HG03196 (cell line): ENCODE data around the gene CD84.
"Not testable (repeated sequence)": the region's sequence is repeated elsewhere in the genome, so short reads cannot be mapped to it uniquely, and the experiment has no call there.

ENCODE experiments used
- ATAC-seq: cut with Tn5 transposase; IDR thresholded peaks from one replicate; pipeline ENCODE4 v1.9.1; 2021; ENCODE audit not compliant: unreplicated experiment

Gene CD84

DNA sequence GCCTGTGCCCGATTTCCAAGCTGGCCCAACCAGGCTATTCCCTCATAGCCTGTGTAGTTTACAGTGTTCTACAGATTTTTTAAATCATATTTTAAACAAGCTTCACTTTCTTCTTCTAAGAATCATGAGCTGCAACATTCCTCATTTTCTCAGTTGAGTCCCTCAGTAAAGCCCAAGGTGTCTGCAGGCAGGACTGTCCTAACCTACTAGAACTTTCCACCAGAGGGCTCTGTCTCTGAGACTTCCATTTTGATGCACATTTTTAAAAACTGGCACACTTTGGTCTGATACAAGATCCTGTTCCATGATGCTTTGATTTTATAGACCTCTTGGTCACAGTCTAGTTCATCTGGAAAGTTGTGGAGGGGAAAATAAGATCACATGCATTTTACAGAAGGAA is 34.6 kb downstream of the CD84 start:
- no peak for ATAC-seq

DNA sequence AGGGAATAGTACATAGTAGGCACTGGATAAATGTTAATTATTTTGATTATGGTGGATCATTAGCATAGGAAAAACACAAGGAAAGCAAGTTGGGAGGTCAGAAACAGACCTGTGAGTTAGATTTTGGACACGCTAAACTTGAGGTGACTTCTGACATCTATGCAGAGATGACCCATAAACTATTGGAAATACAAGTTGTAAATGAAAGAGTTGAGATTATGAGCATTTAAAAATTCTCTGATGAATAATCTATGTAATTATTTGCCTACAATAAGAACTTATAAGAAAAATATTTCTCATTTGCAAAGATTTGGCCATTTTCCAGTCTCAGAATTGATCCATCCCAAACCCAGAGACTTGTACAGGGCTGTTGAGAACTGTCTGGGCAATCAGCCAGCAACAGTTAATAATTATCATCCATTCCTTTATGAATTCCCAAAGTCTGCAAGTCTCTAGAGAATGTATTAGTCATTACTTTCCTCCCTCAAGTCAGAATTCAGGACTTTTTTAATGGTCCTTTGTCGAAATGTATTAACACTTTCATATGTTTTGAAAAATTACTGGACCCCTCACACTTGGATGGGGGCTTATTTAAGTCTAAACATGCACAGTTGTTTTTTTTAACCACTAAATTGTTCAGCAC is 36.9 kb downstream of the CD84 start:
- ATAC-seq, result no peak

DNA sequence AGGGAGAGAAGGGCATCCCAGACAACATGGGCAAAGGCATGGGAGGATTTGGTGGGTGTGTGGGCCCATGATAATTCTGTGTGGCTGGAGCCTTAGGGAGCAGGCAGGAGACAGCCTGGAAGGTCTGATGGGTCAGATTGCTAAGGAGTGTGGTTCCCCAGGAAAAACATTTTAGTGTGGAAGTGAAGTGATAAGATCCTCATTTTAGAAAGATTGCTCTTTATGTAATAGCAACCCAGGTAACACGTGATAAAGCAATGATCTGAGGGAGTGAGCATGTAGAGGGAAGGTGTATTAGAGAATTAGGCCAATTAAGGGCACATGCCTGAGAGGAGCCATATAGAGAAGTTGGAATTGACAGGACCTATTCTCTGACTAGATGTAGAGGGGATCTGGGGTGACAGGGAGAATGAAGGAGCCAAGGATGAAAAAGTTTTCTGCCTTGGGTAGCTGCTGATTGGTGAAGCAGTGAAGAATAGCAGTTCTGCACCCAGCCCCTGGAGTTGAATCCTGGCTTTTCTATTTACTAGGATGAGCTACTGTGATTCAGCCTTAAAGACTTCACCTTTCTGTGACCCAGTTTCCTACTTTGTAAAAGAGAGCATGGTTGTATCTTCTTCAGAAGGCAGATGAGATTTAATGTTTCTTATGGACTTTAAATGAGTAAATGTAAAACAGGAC is 37.5 kb downstream of the CD84 start:
- ATAC-seq, result no peak

DNA sequence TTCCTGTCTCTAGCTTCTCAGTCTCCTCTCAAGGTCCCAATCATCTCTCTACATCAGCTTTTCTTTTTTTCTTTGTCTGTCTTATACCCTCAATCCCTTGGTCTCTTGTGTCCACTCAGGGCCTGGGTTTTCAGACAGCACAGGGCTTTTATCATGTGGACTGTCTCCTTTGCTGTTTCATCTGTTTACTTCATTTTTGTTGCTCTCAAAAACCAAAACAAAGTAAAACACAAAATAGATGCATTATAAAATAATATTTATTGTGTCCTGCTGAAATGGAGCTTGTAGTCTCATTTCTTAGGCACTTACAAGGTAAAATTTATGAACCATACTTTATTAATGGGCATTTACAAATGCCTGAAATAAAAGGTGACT is 38.5 kb downstream of the CD84 start:
- ATAC-seq, result no peak

DNA sequence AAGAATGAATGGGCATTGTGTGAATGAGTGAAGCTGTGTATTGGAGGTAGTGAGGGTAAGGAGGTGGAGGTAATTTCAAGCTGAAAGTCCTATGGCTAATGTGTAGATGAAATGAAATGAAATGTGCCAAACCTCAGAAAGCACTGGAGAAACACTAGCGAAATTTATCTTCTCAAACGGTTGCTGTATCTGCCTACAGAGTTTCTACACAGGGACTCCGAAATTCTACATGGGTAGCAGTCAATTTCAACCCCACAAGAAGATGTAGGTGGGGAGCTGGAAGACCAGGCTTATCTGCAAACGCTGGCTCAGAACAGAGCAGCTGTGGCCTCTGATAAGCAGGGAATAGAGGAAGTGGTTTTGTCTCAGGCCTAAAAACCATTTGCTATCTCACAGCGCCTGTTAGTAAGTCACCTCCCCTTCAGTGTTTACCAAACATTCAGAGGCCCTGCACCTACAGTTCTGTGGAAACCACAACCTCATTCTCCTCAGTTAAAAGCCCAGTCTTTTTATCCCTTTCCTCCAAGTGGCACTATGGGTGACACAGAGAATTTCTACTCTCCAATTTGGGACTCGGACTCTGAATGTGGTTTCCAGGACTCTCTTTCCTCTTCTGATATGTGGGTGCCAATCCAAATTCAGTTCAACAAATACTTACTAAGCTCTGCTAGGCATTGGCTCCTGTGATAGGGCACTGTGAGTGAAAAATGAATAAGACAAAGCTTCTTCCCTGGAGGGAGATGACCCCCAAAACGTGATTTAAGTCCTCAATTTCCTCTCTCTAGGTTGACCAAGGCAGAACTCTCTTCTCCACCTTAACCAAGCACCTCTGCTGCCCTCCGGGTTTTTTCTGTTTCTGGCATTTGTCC is 39.1 kb downstream of the CD84 start:
- peak; percentile 90 for ATAC-seq

DNA sequence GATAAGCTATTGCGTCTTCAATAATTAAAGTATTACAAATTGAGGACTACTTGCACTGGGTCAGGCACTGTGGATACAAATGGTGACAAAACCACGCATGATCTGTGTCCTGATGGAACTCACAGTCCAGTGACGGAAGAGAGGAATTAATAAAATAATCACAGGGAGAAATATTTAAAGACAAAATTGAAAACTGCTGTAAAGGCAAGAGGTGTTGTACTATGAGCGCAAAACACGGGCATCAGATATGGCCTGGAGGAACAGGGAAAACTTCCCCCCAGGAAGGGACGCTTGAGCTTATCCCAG is 39.7 kb downstream of the CD84 start:
- ATAC-seq, result no peak

DNA sequence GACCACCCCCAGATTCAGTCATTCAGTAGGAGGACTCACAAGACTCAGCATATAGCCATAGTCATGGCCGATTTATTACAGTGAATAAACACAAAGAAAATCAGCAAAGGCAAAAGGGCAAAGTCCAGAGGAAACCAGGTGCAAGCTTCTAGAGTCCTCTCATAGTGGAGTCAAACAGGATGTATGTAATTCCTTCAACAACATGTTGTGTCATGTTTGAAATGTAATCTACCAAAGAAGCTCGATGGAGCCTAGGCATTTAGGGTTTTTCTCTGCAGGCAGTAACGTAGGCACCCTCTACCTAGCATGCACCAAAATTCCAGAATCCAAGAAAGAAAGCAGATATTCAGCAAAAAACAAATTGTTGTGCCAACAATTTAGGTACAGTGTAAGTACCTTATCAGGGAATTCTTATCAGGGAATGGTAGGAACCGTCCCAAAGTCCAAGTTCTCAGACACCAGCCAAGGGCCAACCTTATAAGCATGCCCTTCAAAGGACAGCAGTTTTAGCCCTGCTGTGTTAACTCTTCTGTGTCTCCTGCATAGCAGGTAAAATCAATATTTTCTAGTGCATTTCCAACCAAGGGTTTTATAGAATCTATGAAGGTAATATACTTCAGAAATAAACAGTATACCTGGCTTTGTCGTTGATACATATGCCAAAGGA is 40.2 kb downstream of the CD84 start:
- no peak for ATAC-seq

DNA sequence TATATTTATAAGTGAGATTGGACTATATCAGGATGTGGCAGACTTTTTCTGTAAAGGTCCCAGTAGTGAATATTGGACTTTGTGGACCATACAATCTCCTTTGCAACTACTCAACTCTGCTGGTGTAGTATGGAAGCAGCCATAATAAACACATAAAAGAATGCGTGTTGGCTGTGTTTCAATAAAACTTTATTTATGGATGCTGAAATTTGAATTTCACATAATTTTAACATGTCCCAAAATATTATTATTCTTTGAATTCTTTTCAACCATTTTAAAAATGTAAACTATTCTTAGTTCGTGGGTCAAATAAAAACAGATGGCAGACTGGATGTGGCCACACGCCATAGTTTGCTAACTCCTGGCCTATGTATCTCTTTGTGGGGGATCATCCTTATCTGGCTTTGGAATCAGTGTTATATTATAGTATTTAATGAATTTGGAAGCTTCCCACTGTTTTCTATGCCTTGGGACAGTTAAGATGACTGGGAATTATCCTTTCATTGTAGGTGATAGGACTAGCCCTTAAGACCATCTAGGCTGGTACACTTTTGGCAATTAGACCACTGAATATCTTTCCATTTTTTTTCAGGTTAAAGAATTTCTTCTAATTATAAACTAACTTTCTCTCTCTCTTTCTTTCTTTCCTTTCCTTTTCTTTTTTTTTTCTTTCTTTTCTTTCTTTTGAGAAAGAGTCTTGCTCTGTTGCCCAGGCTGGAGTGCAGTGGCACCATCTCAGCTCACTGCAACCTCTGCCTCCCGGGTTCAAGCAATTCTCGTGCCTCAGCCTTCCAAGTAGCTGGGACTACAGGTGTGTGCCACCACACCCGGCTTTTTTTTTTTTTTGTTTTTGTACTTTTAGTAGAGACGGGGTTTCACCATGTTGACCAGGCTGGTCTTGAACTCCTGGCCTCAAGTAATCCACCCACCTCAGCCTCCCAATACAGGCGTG is 41.3 kb downstream of the CD84 start:
- ATAC-seq, result no peak

DNA sequence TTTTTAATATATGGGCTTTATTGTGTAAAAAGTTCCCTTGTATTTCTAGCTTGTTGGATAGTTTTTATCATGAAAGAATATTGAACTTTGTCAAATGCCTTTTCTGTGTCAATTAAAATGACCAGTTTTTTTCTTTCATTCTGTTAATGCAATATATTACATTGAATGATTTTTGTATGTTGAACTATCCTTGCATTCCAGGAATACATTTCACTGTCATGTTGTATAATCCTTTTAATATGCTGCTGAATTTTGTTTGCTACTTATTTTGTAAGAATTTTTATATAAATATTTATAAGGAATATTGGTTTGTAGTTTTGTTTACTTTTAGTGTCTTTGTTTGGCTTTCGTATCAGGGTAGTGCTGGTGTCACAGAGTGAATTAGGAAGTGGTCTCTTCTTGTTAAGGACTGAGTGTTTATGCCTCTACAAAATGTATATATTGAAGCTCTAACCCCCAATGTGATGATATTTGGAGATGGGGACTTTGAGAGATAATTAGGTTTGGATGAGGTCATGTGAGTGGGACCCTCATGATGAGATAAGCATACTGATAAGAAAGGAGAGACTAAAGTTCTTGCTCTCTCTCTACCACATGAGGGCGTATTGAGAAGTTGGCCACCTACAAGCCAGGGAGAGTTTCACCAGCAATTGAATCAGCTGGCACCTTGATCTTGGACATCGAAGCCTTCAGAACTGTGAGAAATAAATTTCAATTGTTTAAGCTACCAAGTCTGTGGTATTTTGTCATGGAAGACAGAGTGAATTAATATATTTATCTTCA is 44.3 kb downstream of the CD84 start:
- no peak for ATAC-seq

DNA sequence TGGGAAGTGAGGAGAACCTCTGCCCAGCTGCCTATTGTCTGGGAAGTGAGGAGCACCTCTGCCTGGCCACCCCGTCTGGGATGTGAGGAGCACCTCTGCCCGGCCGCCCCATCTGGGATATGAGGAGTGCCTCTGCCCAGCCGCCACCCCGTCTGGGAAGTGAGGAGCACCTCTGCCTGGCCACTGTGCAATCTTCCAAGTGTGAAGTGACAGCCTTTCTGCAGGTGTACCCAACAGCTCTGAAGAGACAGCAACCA is 46.8 kb downstream of the CD84 start:
- not testable (repeated sequence) for ATAC-seq

DNA sequence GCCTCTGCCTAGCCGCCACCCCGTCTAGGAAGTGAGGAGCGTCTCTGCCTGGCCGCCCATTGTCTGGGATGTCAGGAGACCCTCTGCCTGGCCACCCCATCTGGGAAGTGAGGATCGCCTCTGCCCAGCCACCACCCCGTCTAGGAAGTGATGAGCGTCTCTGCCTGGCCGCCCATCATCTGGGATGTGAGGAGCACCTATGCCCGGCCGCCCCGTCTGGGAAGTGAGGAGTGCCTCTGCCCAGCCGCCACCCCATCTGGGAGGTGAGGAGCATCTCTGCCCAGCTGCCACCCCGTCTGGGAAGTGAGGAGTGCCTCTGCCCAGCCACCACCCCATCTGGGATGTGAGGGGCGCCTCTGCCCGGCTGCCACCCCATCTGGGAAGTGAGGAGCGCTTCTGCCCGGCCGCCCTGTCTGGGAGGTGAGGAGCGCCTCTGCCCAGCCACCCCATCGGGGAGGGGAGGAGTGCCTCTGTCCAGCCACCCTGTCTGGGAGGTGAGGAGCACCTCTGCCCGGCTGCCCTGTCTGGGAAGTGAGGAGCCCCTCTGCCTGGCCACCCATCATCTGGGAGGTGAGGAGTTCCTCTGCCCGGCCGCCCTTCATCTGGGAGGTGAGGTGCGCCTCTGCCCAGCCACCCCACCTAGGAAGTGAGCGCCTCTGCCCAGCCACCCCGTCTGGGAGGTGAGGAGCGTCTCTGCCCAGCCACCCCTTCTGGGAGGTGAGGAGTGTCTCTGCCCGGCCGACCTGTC is 47.3 kb downstream of the CD84 start:
- not testable (repeated sequence) for ATAC-seq

DNA sequence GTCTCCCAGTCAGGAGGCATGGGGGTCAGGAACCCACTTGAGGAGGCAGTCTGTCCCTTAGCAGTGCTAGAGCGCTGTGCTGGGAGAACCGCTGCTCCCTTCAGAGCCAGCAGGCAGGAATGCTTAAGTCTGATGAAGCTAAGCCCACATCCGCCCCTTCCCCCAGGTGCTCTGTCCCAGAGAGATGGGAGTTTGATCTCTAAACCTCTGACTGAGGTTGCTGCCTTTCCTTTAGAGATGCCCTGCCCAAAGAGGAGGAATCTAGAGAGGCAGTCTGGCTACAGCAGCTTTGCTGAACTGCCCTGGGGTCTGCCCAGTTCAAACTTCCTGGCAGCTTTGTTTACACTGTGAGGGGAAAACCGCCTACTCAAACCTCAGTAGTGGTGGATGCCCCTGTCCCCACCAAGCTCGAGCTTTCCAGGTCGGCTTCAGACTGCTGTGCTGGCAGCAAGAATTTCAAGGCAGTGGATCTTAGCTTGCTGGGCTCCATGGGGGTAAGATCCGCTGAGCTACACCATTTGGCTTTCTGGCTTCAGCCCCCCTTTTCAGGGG is 49.8 kb downstream of the CD84 start:
- not testable (repeated sequence) for ATAC-seq

DNA sequence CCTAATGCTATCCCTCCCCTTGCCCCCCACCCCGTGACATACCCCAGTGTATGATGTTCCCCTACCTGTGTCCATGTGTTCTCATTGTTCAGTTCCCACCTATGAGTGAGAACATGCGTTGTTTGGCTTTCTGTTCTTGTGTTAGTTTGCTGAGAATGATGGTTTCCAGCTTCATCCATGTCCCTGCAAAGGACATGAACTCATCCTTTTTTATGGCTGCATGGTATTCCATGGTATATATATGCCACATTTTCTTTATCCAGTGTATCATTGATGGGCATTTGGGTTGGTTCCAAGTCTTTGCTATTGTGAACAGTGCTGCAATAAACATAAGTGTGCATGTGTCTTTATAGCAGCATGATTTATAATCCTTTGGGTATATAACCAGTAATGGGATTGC is 55.5 kb downstream of the CD84 start:
- ATAC-seq, result not testable (repeated sequence)

DNA sequence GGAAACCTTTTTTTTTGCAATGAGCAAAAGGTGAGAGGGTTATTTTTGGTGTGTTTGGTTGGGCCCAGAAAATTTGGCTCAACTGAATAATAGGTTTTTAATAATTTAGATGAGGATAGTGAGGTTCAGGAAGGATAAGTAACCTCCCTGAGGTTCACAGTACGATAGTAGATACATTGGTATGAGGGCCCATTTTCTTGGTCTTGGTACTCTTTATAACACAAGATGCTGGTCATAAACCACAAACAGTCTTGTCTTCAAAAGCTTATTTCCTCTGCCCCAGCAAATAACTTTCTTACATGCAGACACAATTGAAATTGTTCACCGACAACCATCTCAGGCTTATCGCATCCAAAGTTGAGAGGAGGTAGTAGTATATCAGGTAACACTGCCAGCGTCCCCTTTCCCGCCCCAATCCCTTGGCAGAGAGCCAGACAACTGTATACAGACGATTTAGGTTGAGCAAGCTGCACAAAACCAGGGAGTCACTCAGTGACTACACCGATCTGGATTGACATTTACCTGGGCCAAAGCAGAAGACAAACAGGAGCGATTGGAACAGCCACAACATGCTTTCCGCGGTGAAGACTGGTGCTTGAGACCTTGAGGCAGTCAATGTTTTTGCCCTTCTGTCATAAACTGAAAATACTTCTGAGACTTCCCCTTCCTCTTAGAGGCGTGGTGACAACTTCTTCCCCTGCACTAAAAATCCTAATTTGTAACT is 56.5 kb downstream of the CD84 start, which contains the start of gene SLAMF6:
Gene SLAMF6, minus strand, starts transcription at position 634 of the 724 bp plus-strand sequence. Its CDS starts 63 bp downstream, at position 571.
- ATAC-seq, result peak; percentile 48

DNA sequence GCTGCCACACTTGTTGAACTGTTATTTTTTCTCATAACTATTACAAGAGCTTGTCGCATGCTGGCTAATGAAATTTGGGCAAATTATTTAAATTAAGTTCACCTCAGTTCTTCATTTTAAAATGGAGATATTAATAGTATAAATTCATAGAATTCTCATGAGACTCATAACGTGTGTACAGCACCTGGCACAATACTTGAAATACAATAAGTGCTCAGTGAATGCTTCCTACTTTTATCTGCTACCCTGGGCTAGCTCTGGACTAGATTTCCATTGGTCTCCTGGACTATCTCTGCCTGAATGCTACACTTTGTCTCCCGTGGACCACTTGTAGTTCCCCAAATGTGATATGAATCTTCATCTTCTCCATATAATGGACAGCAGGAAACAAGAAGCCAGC is 57.2 kb downstream of the CD84 start:
- no peak for ATAC-seq

DNA sequence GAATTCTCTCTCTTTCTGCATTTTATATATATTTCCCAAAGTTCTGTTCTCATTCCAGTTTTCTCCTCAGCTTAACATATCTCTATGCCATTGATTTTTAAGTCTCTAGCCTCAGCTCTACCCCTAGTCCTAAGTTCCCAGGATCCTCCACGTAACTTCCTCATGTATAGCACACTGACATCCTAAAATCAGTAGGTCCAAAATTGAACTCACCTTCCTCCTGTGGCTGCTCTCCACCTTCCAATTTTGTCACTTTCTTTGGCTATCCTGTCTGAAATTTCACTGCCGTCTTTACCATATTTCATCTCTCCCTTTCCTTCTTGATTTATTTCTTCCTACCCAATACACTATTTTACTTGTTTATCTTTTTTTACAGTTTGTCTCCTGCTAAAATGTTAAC is 57.7 kb downstream of the CD84 start:
- ATAC-seq, result no peak

DNA sequence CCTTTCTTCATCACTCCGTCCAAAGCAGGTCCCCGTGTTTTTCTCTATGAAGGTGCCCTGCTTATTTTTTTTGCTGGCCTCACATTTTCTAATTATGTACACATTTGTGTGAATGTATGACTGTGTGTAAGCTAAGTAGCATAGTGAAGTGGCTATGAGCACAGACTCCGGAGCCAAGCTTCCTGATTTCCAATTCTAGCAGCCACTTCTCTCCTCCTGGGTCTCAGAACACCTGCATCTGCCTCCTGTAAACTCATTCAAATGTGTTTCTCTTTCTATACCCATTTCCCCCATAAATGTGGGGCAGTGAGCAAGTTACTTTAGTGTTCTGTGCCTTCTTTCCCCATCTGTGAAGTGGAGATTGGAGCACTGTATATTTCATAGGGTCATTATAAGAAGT is 58.3 kb downstream of the CD84 start:
- ATAC-seq, result no peak

DNA sequence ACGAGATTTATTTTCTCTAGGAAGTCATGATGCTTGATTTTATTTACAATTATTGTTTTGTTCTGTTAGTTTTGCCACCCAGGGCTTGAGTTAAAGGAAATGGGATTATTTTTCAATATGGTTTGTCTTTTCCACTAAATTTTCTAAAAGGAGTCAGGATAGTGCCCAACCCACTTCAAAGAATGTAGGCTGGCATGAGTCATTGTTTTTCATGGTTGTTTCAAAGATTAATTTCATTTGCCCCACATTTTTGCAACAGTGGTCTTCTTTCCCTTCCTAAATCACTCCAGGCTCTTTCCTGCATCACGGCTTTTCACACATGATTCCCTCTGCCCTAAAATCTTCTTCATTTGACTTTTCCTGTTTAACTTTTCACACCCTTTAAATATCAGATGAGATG is 58.7 kb downstream of the CD84 start:
- no peak for ATAC-seq
